Gastroesophageal sphincter (tissue), 3 donors: ENCODE data around the gene LRBA.

Experiments used
- CTCF ChIP-seq, 4 experiments: fragments of 200-600 bp in 2 of 4; fragments of 450-650 bp in 2 of 4; sonication (generic) in 1 of 4; IDR thresholded peaks; one replicate each; pipeline ENCODE4 v1.5.1; 2017 to 2019; ENCODE audit warnings: antibody characterized with exemption in 4 of 4, mild to moderate bottlenecking in 2 of 4, moderate library complexity in 2 of 4
- EP300 ChIP-seq: sonication (generic); formaldehyde crosslinking; IDR thresholded peaks from one replicate; pipeline ENCODE4 v1.6.1; 2017; ENCODE audit warnings: antibody characterized with exemption, mild to moderate bottlenecking

- TF ChIP-seq CTCF (IDR thresholded peaks at IDR 0.05) (no peak), EP300 (no peak)
Measured at GRCh38 chr4:150232029-150232428, 783.1 kb downstream of the LRBA start.
